GM12878 (cell line): ENCODE measurements around the gene SPTBN1.

Experiments used
- BHLHE40 ChIP-seq, 2 experiments: fragments of 450-650 bp in 1 of 2; IDR thresholded peaks; 2 replicates each; pipeline ENCODE4 v1.6.1; 2011 to 2017; ENCODE audit warnings: low read depth in 2 of 2, borderline replicate concordance in 1 of 2, improper control_type of control experiment in 1 of 2, low read length in 1 of 2, mild to moderate bottlenecking in 1 of 2
- CTCF ChIP-seq, 3 experiments: IDR thresholded peaks in 2 of 3; conservative IDR thresholded peaks in 1 of 3; 2 replicates each; pipeline ENCODE4 v1.5.1; 2011; ENCODE audit warnings: low read depth in 3 of 3, low read length in 3 of 3, mild to moderate bottlenecking in 3 of 3, control low read depth in 2 of 3, moderate library complexity in 2 of 3, inconsistent platforms in 1 of 3, mixed read lengths in 1 of 3; ENCODE audit not compliant: control insufficient read depth in 2 of 3, insufficient read depth in 1 of 3; ENCODE audit errors: extremely low read depth in 1 of 3
- E2F4 ChIP-seq: IDR thresholded peaks from 2 replicates; pipeline ENCODE4 v1.6.1; 2012; ENCODE audit warnings: low read depth, low read length, improper control_type of control experiment
- EP300 ChIP-seq, 2 experiments: fragments of 150-350 bp in 1 of 2; IDR thresholded peaks; 2 replicates each; pipeline ENCODE4 v1.6.1; 2011 to 2012; ENCODE audit warnings: low read depth in 2 of 2, low read length in 2 of 2, borderline replicate concordance in 1 of 2, improper control_type of control experiment in 1 of 2, inconsistent platforms in 1 of 2; ENCODE audit not compliant: control insufficient read depth in 1 of 2
- JUND ChIP-seq: IDR thresholded peaks from 2 replicates; pipeline ENCODE4 v1.6.1; 2012; ENCODE audit warnings: low read depth, mild to moderate bottlenecking, low read length, improper control_type of control experiment, moderate library complexity
- NFYA ChIP-seq: IDR thresholded peaks from 2 replicates; pipeline ENCODE4 v1.6.1; 2011; ENCODE audit warnings: low read depth, mild to moderate bottlenecking, low read length, improper control_type of control experiment, borderline replicate concordance
- NFYB ChIP-seq: IDR thresholded peaks from 2 replicates; pipeline ENCODE4 v1.6.1; 2011; ENCODE audit warnings: low read depth, mild to moderate bottlenecking, low read length, improper control_type of control experiment, moderate library complexity; ENCODE audit not compliant: insufficient read depth
- USF1 ChIP-seq: IDR thresholded peaks from 2 replicates; pipeline ENCODE4 v1.6.1; 2011; ENCODE audit warnings: borderline replicate concordance, low read depth, mild to moderate bottlenecking, moderate library complexity, mixed read lengths, low read length; ENCODE audit not compliant: insufficient read depth; ENCODE audit errors: extremely low read length
- WRNIP1 ChIP-seq: IDR thresholded peaks from 2 replicates; pipeline ENCODE4 v1.6.1; 2011; ENCODE audit warnings: low read depth, low read length, improper control_type of control experiment, borderline replicate concordance
- YBX1 ChIP-seq: fragments of 450-650 bp; IDR thresholded peaks from 2 replicates; pipeline ENCODE4 v1.6.1; 2016; ENCODE audit warnings: antibody characterized with exemption
- ZNF687 ChIP-seq: fragments of 450-650 bp; IDR thresholded peaks from 2 replicates; pipeline ENCODE4 v1.6.1; 2017; ENCODE audit warnings: mild to moderate bottlenecking, moderate library complexity

GRCh38 chr2:54559593-54560145 lies 103.5 kb downstream of the SPTBN1 start:
- TF ChIP-seq USF1: no peak
- TF ChIP-seq EP300 (IDR thresholded peaks at IDR 0.05; ENCODE audit: borderline replicate concordance in 1 of 2, control insufficient read depth in 1 of 2, low read depth in 2 of 2, low read length in 2 of 2): no peak
- TF ChIP-seq ZNF687: no peak
- TF ChIP-seq E2F4: no peak
- no peak for TF ChIP-seq NFYB
- no peak for TF ChIP-seq CTCF (IDR thresholded peaks at IDR 0.05 in 2 of 3, conservative IDR thresholded peaks at IDR 0.05 in 1 of 3; ENCODE audit: control insufficient read depth in 2 of 3, extremely low read depth in 1 of 3, insufficient read depth in 1 of 3, low read depth in 3 of 3, low read length in 3 of 3)
- no peak for TF ChIP-seq JUND
- TF ChIP-seq BHLHE40 (IDR thresholded peaks at IDR 0.05; ENCODE audit: borderline replicate concordance in 1 of 2, low read depth in 2 of 2, low read length in 1 of 2): no peak
- no peak for TF ChIP-seq YBX1
- TF ChIP-seq NFYA: no peak
- no peak for TF ChIP-seq WRNIP1
